ENCODE data around the gene C2orf49. TPM values are rescaled to one million over a fixed set of nuclear protein-coding genes. Genes with fewer than 3 reads are reported as not detected.

Gene C2orf49
- total and polyA plus RNA-seq, 9 of the 15 experiments (the other 6 are each of a cell fraction or from before 2014, with no cell fraction given): 17.9 to 38.2 (median 25.6) TPM

GRCh38 chr2:105329561-105330495, 7.5 kb upstream of the C2orf49 start, which contains the start of gene TGFBRAP1 (continued):
- peak; percentile 93 for TF ChIP-seq MGA (IDR thresholded peaks at IDR 0.05)
- 0 out of 2 replicates have a peak, but pooled peaks have one; percentile 77 for TF ChIP-seq FOXP4 (CRISPR knock-in tag; IDR thresholded peaks at IDR 0.05; ENCODE audit: borderline replicate concordance)
- no peak for TF ChIP-seq BCL6 (CRISPR knock-in tag; IDR thresholded peaks at IDR 0.05)
- TF ChIP-seq NR1H2 (CRISPR knock-in tag; IDR thresholded peaks at IDR 0.05): 0 out of 2 replicates have a peak, but pooled peaks have one; percentile 42
- TF ChIP-seq ATF1 (CRISPR knock-in tag; IDR thresholded peaks at IDR 0.05): no peak
- TF ChIP-seq ATF1 (tag; IDR thresholded peaks at IDR 0.05): peak; percentile 28; the same call in 1 of the 2 replicates
- 0 out of 2 replicates have a peak, but pooled peaks have one; percentile 17 for TF ChIP-seq ZNF740 (CRISPR knock-in tag; IDR thresholded peaks at IDR 0.05)
- peak in 1 of 2 experiments; percentile 21; a peak in 1 of 4 replicates for TF ChIP-seq ZNF740 (tag; IDR thresholded peaks at IDR 0.05)
- TF ChIP-seq ZBTB2 (IDR thresholded peaks at IDR 0.05): no peak
- peak; percentile 67 for TF ChIP-seq SIN3B (IDR thresholded peaks at IDR 0.05; ENCODE audit: low read depth)

Measured in K562 (cell line).